HG03354 (cell line): ENCODE results near the gene CASS4.
"Not testable (repeated sequence)": the region's sequence is repeated elsewhere in the genome, so short reads cannot be mapped to it uniquely, and the experiment has no call there.

ENCODE experiments used
- ATAC-seq: cut with Tn5 transposase; IDR thresholded peaks from one replicate; pipeline ENCODE4 v1.9.1; 2021; ENCODE audit warnings: mild to moderate bottlenecking; ENCODE audit not compliant: unreplicated experiment, poor library complexity, severe bottlenecking

CASS4 gene

GRCh38 chr20:56392132-56392880 is 19.8 kb upstream of the CASS4 start, which contains the start of the genes AURKA and CSTF1:
Gene AURKA, minus strand, starts transcription at chr20:56392215. Its CDS starts 4,018 bp downstream, at chr20:56388197.
Gene CSTF1, plus strand, starts transcription at chr20:56392645. Its CDS starts 2,908 bp downstream, at chr20:56395553.
- peak; percentile 94 for ATAC-seq

DNA sequence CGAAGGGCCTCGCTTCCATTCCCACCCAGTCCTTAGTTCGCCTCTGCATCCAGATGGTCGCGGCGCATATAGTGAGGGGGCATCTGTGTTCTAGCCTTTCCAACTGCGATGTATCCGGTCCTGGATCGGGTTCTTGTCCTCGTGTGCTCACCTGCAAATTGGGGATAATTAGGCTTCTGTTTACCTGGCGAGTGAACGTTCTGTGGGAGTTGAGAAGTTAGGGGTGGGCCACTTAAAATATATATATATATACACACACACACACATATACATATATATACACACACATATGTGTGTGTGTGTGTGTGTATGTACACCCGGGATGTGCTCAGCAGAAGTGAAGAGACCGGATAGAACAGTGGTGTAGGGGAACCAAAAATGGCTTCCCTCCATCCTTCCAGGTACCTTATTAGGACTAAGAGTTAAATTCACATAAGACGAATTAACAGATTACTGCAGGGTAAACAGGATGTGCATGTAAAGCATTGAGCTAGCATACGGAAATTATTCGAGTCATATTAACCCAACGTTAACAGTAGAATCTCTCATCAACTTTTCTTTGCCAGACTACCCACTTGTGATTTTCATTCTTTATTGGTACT is 19.1 kb upstream of the CASS4 start:
- ATAC-seq: no peak

DNA sequence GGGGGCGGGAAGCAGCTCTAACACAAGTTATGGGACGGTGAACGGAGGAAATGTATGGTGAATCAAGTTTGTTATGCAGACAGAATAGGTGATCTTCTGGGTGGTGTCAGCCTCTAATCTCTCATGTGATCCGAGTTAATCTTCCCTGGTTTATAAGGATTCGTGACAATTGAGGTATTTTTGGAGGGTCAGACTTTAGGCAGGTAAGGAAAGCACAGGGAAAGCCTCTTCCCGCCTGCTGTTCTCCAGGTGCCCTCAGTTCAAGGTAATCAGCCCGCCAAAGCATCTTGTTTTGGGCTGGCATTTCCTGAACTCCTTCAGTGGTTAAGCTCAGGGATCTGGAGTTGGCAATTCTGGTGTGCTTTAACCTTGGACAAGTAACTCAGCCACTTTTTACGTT is 18.4 kb upstream of the CASS4 start:
- ATAC-seq: no peak

DNA sequence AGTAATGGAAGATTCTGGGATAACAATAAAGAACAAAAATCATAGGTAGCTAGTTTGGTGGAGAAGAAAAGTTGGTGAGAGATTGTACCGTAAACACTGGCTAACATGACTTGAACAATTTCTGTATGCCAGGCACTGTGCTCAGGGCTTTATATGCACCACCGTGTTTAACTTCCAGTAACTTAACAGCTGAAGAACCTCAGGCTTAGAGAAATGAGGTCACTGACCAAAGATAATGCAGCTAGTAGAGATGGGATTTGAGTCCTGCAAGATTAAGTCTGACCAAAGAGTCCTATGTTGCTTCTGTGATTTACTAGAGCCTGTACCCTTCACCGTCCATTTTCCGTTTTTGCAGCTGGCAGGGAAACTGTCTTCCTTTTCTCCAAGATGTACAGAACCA is 16.9 kb upstream of the CASS4 start:
- no peak for ATAC-seq

DNA sequence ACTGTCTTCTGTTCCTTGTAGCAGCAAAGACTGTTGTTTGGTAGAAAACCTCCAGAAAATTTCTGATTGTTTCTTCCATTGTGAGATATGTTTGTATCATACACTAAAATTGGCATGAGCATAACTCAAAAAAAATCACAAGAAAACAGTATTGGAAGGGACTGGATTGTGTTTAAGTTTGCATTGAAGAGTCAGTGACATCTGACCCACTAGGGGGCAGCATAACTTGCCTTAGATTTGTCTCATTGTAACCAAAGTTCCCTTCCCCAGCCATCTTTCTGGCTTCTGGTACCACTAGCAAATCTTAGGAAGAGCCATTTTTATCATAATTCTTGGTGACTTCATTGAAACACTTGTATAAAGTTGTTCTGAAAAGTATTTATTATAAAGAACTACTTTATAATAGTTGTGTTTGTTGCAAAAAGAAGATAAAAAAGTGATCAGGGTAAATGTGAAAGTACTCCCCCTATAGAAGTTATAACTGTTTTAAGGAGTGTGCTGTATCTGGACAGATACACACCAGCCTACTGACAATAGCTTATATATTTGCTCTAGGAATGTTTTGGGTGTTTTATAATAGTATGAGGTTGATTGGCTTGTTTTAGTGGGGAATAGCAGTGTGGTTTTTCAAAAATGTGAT is 11.9 kb upstream of the CASS4 start:
- ATAC-seq: peak; percentile 83

- ATAC-seq: no peak
These were observed 8.6 kb upstream of the CASS4 start for GRCh38 chr20:56403465-56403864.

DNA sequence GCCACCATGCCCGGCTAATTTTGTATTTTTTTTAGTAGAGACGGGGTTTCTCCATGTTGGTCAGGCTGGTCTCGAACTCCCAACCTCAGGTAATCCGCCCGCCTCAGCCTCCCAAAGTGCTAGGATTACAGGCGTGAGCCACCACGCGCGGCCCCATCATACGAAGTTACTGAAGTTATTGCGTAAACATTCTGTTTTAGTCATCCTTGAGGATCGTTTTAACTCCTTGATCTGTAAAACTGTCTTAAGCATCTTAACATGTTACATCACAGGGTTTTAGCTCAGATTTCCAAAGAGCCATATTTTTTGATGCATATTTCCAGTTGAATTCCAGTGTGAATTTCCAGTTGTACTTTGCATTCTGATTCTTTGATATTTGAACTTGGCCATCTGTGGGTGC is 6.7 kb upstream of the CASS4 start:
- ATAC-seq: not testable (repeated sequence)

DNA sequence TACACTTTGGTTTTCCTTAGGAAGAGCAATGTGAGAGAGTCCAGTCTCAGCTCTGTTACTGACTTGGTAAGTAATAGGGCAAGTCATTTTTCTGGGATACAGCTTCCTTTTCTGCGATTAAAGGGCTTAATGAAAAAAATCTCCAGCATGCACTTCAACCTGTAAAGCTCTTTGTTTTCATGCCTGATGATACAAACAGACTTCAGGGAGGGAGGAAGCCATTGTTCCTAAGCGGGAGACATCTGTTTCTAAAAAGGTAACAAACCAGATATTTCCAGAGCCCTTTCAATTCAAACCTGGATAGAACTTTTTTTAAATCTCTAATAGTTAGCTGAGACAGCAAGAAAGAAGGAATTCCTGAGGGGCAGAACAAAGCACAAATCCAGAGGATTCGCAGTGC is 5.2 kb upstream of the CASS4 start:
- no peak for ATAC-seq

DNA sequence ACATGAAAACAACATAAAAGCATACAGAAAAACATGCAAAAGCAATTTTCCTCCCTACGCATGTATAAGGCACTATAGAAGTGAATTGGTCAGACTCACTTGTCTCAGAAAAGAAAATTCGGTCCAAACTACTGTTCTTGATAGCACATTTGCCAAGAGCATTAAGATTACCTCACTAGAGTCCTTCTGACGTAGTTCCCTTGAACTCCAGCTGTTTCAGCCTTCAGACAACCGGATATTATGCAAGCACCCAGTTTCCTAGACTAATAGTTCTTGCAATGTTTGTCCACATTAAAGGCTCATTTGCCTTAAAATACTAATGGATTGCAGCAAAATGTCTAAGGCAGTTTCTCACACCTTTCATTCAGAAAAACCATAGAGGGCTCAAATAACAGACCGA is 2.5 kb upstream of the CASS4 start:
- ATAC-seq: no peak

DNA sequence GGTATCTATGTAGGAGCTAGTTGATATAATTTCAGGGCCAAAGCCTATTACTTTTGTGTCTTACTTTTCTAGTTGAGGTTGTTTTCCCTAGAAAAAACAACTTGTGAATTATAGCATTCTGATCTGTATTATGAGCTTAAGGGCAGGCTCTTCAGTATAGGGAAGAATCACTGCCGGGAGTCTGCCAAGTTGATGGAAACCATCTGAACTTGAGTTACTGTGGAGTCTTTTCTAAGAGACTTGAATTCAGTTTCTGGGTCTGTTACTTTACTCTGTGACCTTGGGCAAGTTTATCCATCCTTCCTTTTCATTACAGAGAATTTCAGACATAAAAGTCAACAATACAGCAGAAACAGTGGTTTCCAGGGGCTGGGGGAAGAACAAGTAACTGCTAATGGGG is 2.1 kb upstream of the CASS4 start:
- no peak for ATAC-seq

DNA sequence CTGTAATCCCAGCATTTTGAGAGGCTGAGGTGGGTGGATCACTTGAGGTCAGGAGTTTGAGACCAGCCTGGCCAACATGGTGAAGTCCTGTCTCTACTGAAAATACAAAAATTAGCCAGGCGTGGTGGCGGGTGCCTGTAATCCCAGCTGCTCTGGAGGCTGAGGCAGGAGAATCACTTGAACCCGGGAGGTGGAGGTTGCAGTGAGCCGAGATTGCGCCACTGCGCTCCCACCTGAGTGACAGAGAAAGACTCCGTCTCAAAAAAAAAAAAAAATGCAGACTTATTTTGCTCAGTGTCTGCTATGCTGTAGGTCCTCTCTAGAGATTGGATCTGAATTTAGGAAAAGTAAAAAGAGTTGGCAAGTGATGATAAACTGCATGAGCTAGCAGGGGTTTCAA is 773 bp upstream of the CASS4 start:
- not testable (repeated sequence) for ATAC-seq

DNA sequence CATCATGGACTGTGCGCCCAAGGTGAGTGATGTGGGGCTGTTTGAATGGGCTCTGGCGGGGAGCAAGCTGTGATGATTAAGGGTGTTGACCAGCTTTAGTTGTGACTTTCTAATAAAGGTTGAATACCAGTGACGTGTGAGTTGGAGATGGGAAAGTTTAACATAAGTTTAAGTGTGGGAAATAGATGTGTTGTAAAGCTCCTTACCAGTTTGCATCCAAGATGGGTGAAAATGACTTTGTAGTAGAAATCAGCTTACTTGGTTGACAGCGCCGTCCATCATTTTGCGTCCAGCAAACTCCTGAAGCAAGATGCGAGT is 372 bp downstream of the CASS4 start:
- no peak for ATAC-seq

- no peak for ATAC-seq
These were observed 889 bp downstream of the CASS4 start for GRCh38 chr20:56412949-56413348.

DNA sequence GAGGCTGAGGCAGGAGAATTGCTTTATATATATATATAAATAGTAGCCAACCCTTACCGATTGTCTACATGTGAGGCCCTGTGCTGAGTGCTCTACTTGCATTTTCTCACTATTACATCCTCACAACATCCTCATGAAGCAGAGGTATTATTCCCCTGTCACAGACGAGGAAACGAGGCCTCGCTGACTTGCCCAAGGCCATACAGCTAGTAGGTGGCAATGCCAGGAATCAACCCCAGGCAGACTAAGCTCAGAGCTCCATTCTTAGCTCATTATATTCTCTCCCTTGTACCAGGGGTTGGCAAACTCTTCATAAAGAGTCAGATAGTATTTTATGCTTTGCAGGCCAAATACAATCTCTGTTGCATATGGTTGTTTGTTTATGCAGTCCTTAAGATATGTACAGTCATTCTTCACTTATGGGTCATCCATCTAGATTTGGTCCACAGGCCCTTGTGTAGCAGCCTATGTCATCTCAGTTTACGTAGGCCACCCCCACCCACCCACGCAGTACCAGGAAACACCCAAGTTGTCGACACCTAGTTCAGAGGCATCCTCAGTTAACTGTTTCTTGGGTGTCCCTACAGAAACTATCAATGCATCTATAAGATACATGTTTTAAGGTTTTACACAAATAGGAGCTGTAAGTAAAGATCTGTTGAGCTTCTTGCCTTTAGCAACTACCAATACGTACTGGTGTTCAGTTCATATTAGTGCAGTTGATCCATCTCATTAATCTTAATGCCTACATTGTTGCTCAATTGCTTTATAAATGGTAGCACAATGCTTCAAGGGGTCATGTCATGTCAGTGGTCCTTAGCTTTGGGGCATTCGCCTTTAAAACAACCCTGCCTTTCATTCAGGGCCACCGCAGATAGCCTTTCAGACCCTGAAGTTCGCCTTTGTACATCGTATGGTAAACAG is 3.0 kb downstream of the CASS4 start:
- no peak for ATAC-seq

- ATAC-seq: no peak
These were observed 5.3 kb downstream of the CASS4 start for GRCh38 chr20:56417402-56417801.

DNA sequence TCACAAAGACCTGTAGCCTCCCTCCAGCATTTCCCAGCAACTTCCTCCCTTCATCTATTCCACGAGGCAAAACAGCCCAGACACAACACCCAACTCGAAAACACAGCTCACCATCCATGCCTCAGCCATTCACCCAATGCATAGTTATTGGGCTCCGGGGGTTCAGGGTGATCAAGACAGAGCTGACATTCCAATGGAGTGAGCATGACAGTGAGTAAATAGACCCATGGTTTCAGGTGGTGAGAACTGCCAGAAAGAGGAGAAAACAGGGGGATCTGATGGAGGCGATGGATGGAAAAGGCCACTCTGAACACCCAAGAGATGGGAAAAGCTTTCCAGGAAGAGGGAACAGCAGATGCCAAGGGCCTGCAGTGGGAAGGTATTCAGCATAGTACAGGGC is 5.9 kb downstream of the CASS4 start:
- no peak for ATAC-seq

DNA sequence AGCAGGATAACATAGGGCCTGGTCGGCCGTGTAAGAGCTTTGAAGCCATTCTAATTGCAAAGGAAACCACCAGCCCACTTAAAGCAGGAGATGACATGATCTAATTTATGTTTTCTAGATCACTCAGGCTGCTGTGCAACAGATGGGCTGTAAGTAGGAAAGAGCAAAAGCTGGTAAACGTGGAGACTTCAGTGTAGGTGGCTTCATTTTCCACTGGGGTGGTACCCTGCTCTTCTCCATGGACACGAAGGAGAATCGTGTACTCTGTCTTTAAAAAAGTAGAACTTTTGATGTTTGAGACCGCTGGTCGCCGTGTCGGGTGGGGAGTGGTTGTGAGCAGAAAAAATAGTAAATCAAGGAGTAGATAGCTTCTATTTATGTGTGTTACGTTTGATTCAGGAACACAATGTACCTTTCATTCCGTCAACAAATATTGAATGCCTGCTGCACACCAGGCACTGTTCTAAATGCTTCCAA is 6.4 kb downstream of the CASS4 start:
- no peak for ATAC-seq

DNA sequence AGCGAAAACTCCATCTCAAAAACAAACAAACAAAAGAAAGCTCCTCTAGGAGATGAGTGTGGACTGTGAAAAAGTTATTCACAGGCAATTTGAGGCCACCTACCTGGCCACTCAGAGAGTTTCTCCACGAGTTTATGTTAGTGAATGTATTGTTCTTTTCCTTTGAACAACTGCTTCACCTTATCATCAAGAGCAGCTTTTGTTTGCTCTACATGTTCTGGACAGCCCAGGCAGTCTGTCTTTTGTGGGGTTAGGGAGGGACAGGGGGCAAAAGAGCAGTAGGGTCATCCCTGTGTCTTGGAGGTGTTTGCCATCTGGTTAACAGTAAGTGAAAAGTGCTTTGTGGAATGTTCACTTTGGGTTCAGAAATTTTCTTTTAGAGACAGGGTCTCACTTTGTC is 8.0 kb downstream of the CASS4 start:
- ATAC-seq: no peak

DNA sequence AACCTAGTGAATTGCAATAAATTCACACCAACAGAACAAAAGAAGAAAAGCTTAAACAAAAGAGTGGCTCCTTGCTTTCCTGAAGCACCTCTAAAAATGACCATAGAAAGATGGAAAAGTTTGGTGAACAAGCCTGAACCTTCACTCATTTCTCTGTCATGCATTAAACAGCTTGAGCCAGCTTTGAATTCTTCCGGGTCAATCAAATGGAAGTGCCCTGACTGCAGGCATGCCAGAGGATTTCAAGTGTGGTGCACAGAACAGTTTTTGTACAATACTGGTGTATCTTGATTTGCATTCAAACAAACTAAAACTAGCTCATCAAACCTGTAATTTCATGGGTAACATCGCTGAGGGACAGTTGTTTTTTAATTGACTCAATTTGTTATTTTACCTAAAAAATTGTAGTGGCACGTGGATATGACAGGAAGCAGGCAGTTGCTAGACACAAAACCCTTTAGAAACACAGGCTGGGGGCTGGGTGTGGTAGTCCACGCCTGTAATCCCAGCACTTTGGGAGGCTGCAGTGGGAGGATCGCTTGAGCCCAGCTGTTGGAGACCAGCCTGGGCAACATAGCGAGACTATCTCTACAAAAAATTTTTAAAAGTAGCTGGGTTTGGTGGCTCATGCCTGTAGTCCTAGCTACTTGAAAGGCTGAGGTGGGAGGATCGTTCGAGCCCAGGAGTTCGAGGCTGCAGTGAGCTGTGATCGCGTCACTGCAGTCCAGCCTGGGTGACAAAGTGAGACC is 9.1 kb downstream of the CASS4 start:
- no peak for ATAC-seq
